CD4-positive, alpha-beta T cell treated with Interleukin-12 subunit alpha and Interleukin-12 subunit beta, for 1 hour (primary cell): ENCODE data around the gene CDK5.

Experiments
- DNase-seq: peaks from one replicate; pipeline ENCODE4 v3.0.0-alpha.2; 2020

CDK5 gene

DNA sequence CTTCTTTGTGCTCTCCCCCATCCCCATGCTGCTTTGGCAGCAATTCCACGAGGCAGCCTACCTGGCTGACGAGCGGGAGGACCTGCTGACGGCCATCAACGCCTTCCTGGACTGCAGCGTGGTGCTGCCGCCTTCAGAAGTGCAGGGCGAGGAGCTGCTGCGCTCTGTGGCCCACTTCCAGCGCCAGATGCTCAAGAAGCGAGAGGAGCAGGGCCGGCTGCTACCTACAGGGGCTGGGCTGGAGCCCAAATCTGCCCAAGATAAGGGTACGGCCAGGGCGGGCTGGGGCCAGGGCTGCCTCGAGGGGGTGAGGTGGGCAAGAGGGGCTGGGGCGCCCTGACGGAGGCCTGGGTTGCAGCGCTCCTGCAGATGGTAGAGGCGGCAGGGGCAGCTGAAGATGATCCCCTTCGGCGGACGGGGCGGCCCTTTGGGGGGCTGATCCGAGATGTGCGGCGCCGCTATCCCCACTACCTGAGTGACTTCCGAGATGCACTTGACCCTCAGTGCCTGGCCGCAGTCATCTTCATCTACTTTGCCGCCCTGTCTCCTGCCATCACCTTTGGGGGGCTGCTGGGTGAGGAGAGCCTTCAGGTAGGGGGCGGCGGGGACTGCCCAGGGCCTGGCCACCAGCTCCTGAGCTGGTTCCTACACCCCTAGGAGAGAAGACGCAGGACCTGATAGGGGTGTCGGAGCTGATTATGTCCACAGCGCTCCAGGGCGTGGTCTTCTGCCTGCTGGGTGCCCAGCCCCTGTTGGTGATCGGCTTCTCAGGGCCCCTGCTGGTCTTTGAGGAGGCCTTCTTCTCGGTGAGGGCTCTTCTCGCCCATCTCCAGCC, 13.6 kb upstream of the CDK5 start:
- DNase-seq = no peak

DNA sequence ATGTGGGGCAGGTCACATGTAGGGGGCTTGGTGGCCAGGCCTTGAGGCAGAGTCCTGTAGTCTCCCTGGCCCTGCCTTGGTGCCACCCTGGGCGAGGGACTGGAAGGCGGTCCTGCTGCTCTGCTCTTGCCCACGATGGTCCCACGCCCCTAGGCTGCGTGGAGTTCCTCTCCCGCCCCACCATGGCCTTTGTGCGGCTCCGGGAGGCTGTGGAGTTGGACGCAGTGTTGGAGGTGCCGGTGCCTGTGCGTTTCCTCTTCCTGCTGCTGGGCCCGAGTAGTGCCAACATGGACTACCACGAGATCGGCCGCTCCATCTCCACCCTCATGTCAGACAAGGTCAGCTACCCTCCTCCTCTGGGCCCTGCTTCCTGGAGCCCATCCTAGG, 12.9 kb upstream of the CDK5 start:
- DNase-seq = no peak

DNA sequence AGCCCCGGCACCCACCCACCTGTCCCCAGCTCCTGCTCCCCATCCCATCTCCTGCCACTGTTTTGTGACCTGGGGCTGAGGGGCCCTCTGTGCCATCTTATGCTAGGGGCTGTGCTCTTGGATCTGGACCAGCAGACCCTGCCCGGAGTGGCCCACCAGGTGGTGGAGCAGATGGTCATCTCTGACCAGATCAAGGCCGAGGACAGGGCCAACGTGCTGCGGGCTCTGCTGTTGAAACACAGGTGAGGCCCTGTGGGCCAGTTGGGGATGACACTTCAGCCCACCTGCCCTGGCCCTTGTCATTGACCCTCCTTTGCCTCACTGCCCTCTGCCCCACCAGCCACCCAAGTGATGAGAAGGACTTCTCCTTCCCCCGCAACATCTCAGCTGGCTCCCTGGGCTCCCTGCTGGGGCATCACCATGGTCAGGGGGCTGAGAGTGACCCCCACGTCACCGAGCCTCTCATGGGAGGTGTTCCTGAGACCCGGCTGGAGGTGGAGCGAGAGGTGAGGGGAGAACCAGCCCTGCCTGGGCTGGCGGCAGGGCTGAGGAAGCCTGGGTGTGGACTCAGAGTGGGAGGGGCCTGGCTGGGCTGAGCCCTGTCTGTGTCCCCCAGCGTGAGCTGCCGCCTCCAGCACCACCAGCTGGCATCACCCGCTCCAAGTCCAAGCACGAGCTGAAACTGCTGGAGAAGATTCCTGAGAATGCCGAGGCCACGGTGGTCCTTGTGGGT, 12.3 kb upstream of the CDK5 start:
- no peak for DNase-seq

DNA sequence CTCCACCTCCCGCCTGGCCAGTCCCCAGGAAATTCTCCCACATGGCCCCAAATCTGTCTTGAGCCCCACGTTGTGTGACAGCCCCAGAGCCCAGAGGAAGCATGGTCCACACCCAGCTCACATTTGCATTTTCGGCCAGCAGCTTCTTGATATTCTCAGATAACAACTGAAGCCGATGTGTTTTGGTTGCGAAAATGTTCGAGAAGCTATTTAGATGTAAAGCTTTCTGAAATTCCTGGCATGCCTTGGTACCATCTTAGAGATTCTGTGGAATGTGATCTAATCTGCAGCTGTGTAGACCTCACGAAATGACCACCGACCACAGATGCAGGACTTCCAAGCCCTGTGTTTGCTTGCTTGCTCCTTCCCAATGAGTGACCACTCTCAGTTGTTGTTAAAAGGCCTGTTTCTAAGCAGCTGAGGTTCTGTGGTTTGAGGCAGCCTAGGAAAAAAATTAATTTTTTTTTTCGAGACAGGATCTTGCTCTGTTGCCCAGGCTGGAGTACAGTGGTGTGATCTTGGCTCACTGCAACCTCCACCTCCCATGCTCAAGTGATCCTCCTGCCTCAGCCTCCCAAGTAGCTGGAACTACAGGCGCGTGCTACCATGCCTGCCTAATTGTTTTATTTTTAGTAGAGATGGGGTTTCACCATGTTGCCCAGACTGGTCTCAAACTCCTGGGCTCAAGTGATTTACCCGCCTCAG, 10.5 kb upstream of the CDK5 start:
- DNase-seq = no peak

DNA sequence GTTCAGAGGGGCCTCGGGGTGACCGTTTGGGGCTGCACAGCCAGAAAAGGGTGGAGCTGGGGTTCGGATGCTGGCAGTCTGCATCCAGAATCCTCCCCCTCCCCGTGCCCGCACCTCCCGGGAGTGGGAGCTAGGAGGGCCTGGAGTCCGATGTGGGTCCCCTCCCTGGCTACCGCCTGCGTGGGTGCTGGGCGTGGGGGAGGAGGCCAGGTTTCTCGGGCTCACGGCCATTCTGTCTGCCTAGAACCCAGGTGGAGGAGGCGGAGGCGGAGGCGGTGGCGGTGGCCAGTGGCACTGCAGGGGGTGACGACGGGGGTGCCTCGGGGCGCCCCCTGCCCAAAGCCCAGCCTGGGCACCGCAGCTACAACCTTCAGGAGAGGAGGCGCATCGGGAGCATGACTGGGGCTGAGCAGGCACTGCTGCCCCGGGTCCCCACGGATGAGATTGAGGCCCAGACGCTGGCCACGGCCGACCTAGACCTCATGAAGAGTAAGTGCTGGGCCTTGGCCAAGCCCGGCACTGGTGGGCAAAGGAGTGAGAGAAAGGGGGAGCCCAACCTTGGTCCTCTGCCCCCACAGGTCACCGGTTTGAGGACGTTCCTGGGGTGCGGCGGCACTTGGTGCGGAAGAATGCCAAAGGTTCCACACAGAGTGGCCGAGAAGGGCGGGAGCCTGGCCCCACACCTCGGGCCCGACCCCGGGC, 8.7 kb upstream of the CDK5 start:
- no peak for DNase-seq

- DNase-seq = no peak
Observed at GRCh38 chr7:151065516-151065915, 7.8 kb upstream of the CDK5 start.

DNA sequence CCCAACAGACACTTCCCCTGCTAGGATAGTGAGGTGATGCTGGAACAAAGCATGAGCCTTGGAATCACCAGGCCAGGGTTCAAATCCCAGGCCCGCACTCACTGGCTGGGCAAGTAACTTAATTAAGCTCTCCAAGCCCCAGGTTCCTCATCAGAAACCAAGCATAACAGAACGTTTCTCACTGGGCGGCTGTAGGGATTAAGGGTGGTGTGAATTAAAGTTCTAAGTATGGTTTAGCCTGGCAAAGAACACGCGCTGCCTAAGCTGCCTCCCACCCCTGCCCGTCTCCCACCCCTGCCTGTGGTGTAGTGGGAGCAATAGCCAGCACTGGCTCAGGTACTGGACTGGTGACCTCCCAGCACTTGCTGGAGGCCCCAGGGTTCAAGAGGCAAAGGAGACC, 7.3 kb upstream of the CDK5 start:
- DNase-seq = no peak

- DNase-seq = no peak
Observed at GRCh38 chr7:151064454-151064853, 6.8 kb upstream of the CDK5 start.

DNA sequence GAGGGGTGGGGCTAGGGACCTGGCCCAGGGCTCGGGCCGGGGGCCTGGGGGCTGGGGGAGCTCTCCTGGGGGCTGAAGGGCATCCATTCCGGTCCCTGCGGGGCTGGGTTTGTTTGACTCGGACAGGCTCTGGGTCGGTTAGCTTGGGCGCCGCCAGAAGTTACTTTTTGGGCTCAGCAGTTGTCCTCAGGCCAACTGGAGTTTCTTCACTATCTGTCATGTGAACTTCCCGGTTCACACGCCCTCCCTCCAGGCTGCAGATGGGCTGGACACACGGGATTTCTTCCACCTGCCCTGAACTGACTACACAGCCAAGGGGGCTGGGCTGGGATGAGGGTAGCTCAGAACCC, 5.5 kb upstream of the CDK5 start:
- DNase-seq = no peak

DNA sequence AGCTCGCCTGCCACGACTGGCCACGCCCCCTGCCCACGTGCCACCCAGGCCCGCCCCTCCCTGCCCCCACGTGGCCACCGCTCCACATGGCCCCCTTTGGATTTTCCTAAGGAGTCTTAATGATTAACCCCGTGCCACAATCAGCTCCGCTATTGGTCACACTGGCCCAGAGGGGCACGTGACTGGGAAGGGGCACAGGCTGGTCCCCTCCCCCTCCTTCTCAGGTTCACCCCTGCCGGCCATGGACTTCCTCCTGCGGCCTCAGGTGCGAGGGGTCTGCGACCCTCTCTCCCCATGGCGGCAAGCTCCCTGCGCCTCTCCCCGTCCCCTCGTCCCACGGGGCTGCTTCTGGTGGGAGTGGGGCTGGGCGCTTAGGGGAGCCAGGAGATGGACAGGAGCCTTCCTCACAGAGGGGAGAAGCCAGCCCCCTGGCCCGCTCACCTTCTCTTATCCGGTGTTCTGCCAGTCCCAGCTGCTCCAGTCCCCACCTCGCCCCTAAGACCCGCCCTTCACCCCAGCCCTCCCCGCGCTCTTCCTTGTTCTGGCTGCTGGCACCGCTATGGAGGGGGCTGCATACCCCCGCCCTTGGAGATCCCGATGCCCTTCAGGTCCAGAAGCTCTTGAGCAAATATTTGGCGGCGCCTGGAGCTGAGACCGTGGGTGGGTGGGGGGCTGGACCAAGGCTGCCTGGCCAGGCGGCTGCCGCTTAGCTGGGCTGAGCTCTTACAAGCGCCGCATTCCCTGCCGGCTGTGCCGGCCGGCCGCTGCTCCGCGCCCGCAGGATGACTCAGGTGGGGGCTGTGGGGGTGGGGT, 4.9 kb upstream of the CDK5 start:
- no peak for DNase-seq

- DNase-seq = no peak
Observed at GRCh38 chr7:151062111-151062398, 4.4 kb upstream of the CDK5 start.

DNA sequence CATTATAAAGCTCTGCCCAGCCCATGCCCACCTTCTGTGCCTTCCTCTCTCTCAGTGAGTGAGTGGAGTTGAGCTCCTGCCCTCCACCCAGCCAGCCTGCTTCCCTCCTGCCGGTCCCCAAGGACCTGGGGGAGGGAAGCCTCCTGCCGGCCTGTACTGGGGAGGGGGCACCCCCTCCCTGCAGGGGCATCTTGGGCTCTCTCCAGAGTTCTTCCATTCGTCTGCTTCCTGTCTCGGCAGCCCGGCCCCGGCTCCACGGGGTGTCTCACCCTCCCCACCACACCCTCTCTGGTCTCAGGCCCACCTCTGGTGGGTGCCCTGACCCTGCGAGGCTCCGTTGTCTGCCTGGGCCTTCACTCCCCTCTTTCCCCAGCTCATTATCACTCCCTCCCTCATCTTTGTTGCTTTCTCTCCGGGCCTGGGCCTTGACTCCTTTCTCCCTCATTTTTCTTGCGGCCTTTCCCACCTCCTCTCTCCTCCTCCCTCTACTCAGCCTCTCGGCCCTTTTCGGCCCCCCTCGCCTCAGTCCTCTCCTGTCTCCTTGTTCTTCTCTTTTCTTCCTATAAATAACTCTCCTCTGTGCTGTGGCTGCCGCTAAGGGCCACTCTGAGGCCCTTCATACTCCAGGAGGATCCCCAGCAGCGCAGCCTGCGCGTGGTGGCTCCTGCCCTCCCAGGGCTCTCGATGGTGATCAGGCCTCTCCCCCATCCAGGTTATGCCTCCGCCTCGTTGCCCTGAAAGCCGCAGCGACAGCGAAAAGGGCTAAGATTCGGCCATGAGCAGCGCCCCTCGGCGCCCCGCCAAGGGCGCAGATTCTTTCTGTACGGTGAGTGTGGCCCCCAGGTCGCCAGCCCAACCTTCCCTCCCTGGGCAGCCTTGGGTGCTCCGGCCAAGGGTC, 3.8 kb upstream of the CDK5 start:
- DNase-seq = no peak

GRCh38 chr7:151060416-151061212, 2.9 kb upstream of the CDK5 start:
- DNase-seq = peak; percentile 10

DNA sequence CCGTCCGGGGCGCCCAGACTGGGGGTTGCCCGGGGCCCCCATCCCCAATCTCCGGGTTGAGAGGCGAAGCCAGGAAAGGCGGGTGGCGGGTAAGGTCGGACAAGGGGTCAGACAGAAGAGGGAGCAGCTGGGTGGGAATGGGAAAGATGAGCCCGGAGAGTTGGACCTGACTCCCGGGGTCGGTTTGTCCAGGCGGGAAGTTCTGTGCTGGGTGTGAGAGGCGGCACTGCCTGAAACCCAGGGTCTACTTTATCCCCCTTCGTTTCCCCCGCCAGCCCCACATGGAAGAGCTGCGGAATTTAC, 2.4 kb upstream of the CDK5 start:
- no peak for DNase-seq

- peak; percentile 74 for DNase-seq
Observed at GRCh38 chr7:151059367-151060112, 1.8 kb upstream of the CDK5 start, which contains the start of gene SLC4A2. SLC4A2 (plus strand) TSS chr7:151059589; CDS start chr7:151061988, 2,399 bp downstream.

GRCh38 chr7:151058781-151059366, 1.2 kb upstream of the CDK5 start:
- peak; percentile 11 for DNase-seq

DNA sequence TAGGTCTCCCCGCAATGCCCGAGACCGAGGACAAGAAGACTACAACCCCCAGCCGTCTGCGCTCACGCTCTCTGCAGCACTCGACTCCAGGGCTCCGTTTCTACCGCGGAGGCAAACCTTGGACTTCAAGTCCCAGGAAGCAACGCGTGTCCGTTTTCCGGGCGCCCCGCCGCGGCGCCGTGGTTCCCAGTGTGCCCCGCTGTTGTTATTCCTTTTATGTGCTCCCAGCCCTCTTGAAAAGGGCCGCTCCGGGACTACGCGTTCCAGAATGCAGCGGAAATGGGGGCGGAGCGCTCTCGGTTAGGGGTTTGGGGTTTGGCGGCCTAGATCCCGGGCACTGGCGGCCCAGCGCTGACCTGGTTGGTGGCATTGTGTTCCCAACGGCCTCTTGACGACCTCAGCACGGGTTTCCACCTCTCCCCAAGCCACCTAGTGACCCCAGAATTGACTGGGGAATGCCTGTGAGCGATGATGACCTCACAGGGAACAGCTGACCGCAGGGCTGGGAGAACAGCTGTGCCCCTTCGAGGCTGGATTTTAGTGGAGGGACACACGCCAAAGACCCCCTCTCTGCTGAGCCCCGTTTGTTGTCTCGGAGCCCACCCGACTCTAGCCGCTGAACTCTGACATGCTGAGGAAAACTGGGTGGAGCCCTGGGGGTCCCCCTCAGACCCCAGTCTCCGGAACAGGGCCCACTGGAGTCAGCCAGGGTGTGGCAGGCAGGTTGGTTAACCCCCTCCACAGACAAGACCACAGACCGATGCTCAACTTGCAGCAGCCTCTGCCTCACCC, 488 bp upstream of the CDK5 start:
- peak; percentile 98 for DNase-seq

GRCh38 chr7:151056666-151057505, 811 bp downstream of the CDK5 start:
- DNase-seq = no peak
